ENCODE measurements around the gene KRT7. TPM values are rescaled to one million over a fixed set of nuclear protein-coding genes. Genes with fewer than 3 reads are reported as not detected.

KRT7 gene
- total RNA-seq, 1 experiment from 2014 or later: 0.80 TPM

DNA sequence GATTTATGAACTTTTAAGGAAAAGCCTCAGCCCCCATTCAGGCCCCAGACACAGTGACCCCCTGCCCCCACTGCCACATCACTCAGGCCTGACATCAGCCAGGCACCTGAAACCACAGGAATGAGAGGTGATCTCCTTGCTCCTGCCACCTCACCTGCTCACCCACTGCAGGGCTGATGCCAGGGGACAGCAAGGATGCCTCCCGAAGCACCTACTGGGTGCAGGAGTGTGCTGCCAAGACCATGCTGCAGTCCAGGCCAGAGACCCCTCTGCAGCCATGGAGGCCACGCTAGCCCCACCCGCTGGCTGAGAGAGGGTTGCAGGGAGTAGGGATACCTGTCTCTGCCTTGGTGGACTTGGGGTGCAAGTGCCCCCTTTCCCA is 18.6 kb upstream of the KRT7 start:
- Histone ChIP-seq H3K27me3 (ENCODE audit: control insufficient read depth, insufficient read depth, low read length) (no peaks in the 10 kb centered on the region), H3K36me3 (replicated peaks; ENCODE audit: control insufficient read depth, insufficient read depth, low read length) (no peaks in the 10 kb centered on the region), H3K4me3 (ENCODE audit: insufficient read depth, low read depth, low read length) (no peak overlapping the region)
- no peak for DNase-seq

DNA sequence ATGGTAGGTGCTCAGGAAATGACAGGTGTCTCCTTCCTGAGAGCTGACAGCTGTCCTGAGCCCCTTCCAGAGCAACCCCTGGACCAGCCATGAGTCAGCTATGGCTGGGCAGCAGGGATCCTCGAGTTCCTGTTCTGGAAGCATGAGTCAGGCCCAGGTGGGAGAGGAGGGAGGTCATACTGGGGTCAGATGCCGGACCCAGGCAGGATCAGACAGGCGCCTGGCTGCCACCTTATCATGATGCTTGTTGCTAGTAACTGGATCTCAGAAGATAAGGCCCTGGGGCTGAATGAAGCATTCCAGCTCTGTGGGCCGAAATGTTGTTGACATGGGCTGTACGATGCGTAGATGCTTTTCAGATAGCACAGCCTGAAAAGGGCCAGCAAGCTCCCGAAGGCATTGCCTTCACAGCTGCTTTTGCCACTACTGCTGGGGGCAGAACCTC is 17.4 kb upstream of the KRT7 start:
- H3K27me3 ChIP-seq (ENCODE audit: control insufficient read depth, insufficient read depth, low read length): no peaks in the 10 kb centered on the region
- no peak overlapping the region for H3K4me3 ChIP-seq (ENCODE audit: insufficient read depth, low read depth, low read length)
- no peaks in the 10 kb centered on the region for H3K36me3 ChIP-seq (replicated peaks; ENCODE audit: control insufficient read depth, insufficient read depth, low read length)
- DNase-seq: peak; percentile 36

DNA sequence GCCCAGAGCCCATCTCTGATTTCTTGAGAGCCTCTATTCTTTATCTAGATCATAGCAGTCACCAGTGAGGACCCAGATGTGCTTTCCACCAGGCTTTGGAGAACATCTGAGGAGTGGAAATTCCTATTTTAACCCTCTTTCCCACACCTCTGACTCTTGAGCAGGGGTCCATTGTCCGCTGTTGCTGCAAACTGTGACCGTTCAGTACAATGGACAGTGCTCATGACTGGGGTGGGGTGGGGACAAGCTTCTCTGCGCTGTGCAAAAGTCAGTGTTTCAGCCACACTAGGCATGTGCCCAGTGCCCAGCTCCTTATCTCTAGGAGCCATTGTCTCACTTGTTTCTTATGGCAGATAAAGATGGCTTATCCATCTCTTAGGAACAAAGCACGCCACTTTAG is 16.9 kb upstream of the KRT7 start:
- Histone ChIP-seq H3K27me3 (ENCODE audit: control insufficient read depth, insufficient read depth, low read length) (no peaks in the 10 kb centered on the region), H3K4me3 (ENCODE audit: insufficient read depth, low read depth, low read length) (no peak overlapping the region), H3K36me3 (replicated peaks; ENCODE audit: control insufficient read depth, insufficient read depth, low read length) (no peaks in the 10 kb centered on the region)
- peak; percentile 37 for DNase-seq

DNA sequence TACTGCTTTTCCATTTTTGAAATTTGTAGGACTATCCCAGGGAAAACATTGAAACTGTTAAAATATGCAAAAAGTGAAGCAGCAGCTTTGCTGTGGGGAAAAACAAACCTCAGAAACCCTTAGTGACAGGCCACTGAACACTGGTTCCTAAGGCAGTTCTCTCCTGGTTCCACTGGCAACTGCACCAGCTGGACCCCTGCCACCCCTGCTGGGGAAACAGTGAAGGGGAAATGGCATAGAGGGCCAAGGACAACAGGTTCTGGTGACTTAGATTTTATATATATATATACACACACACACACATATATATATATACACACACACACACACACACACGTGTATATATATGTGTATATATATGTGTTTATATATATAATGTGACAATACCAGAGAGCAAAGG is 16.2 kb upstream of the KRT7 start:
- Histone ChIP-seq H3K36me3 (replicated peaks; ENCODE audit: control insufficient read depth, insufficient read depth, low read length) (no peaks in the 10 kb centered on the region), H3K4me3 (ENCODE audit: insufficient read depth, low read depth, low read length) (no peak overlapping the region), H3K27me3 (ENCODE audit: control insufficient read depth, insufficient read depth, low read length) (no peaks in the 10 kb centered on the region)
- no peak for DNase-seq

DNA sequence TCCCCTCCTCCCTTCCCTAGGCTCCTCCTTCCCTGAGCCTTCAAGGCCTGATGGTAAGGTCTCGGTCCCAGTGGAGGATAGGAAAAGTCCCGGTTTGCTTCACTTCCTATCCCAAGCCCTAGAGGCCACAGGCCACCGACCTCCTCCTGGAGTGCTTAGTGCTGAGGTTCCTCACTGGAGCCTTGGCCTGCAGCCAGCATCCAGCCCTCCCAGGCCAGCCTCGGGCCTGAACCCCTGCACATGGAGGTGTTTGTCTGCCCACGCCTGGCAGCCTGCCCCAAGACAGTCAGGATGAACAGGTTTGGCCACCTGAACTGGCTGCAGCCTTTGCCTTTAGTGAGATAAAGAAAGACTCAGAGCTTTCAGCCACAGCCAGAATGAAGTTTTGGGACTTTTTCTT is 15.8 kb upstream of the KRT7 start:
- H3K4me3 ChIP-seq (ENCODE audit: insufficient read depth, low read depth, low read length): no peak overlapping the region
- DNase-seq: peak; percentile 51
- no peaks in the 10 kb centered on the region for H3K36me3 ChIP-seq (replicated peaks; ENCODE audit: control insufficient read depth, insufficient read depth, low read length)

DNA sequence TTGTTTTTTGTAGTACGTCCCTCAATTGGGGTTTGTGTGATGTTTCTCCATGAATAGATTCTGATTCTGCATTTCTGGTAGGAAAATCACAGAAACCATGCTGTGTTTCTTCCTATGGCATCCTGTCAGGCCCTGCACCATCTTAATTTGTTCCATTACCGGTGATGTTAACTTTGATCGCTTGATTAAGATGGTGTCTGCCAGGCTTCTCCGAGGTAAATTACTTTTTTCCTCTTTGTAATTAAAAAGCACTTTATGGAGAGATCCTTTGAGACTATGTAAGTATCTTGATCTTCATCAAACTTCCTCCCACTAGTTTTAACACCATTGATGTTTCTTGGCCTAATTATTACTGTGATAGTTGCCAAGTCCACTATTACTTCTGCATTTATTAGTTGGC is 15.0 kb upstream of the KRT7 start:
- no peak overlapping the region for H3K4me3 ChIP-seq (ENCODE audit: insufficient read depth, low read depth, low read length)
- no peak for DNase-seq
- no peaks in the 10 kb centered on the region for H3K36me3 ChIP-seq (replicated peaks; ENCODE audit: control insufficient read depth, insufficient read depth, low read length)
- no peaks in the 10 kb centered on the region for H3K27me3 ChIP-seq (ENCODE audit: control insufficient read depth, insufficient read depth, low read length)

More for the DNA sequence above, 15.8 kb upstream of the KRT7 start:
- no peaks in the 10 kb centered on the region for H3K27me3 ChIP-seq (ENCODE audit: control insufficient read depth, insufficient read depth, low read length)

DNA sequence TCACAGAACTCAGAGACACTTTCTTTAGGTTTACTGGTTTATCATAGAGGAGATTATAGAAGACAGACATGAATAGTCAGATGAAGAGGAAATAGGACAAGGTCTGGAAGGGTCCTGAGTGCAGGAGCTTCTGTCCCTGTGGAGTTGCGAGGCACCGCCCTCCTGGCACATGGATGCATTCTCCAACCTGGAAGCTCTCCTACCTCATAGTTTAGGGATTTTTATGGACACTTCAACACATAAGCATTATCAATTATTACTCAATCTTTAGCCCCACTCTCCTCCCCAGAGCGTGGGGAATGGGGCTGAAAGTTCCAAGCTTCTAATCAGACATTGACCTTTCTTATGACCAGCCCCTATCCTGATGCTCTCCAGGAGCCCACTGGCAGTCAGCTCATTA is 12.6 kb upstream of the KRT7 start:
- no peak for DNase-seq
- Histone ChIP-seq H3K27me3 (ENCODE audit: control insufficient read depth, insufficient read depth, low read length) (no peaks in the 10 kb centered on the region), H3K4me3 (ENCODE audit: insufficient read depth, low read depth, low read length) (no peak overlapping the region), H3K36me3 (replicated peaks; ENCODE audit: control insufficient read depth, insufficient read depth, low read length) (no peaks in the 10 kb centered on the region)

DNA sequence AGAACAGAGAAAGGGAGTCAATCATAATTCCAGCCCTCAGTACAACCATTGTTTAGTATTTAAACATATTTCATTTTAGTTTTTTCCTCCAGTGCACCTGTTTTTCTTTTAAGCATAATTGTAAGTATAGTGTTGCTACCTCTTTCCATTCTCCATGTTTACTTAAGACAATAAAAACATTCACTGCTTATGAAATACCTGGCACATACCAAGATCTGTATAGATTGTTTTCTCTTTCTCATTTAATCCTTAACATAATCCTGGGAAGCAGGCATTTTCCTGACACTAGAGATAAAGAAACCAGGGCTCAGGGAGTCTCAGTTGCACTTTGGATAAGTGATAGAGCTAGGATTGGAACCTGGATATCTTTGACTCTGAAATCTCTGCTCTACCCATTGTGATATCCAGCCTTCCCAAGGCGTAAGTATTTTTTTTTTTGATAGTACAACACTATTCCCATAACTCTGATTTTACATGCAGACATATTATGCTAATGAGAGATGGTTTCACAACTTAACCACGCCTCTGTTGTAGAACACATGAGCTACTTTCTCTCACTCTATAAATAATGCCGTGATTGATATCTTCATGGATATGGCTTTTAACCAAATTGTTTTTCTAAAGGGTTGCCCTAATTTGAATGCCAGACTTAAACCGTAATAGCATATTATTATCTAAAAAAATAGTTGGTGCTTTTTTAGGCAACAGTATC is 11.8 kb upstream of the KRT7 start:
- Histone ChIP-seq H3K27me3 (ENCODE audit: control insufficient read depth, insufficient read depth, low read length) (no peaks in the 10 kb centered on the region), H3K36me3 (replicated peaks; ENCODE audit: control insufficient read depth, insufficient read depth, low read length) (no peaks in the 10 kb centered on the region), H3K4me3 (ENCODE audit: insufficient read depth, low read depth, low read length) (no peak overlapping the region)
- no peak for DNase-seq

DNA sequence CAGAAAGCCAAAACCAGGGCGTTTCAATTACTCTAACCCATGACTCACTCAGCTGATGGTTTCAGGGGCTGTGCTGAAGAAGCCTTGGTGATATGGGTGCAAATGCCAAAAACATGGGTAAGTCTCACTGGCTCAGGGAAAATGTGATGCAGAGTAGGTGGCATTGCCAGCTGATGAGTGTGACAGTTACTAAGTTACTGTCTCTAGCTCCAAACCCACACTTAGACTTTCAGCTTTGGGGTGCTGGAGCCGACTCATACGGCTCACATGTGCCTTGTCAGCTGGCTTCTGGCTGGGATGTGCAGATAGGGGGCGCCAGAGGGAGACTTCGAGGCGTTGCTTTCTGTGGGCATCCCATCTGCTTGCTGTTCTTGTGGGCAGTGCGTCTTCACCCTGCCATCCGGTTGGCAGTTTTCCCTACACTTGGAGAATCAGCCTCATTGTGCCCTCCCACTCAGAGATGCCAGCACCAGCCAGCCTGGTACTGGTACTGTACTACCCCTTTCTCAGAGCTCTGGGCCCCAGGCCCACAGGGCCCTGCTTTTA is 11.1 kb upstream of the KRT7 start:
- no peak overlapping the region for H3K4me3 ChIP-seq (ENCODE audit: insufficient read depth, low read depth, low read length)
- H3K36me3 ChIP-seq (replicated peaks; ENCODE audit: control insufficient read depth, insufficient read depth, low read length): no peaks in the 10 kb centered on the region
- DNase-seq: peak; percentile 80
- no peaks in the 10 kb centered on the region for H3K27me3 ChIP-seq (ENCODE audit: control insufficient read depth, insufficient read depth, low read length)

DNA sequence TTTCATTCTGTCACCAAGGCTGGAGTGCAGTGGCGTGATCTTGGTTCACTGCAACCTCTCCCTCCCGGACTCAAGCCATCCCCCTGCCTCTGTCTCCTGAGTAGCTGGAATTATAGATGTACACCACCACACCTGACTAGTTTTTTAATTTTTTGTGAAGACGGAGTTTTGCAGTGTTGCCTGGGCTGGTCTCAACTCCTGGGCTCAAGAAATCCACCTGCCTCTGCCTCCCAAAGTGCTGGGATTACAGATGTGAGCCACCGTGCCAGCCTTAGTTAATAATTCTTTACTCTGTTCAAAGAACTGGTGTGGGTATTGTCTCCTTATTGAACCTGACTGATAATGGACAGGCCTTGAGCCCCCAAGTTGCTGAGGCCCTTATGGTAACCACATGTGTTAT is 10.4 kb upstream of the KRT7 start:
- H3K4me3 ChIP-seq (ENCODE audit: insufficient read depth, low read depth, low read length): no peak overlapping the region
- no peaks in the 10 kb centered on the region for H3K36me3 ChIP-seq (replicated peaks; ENCODE audit: control insufficient read depth, insufficient read depth, low read length)
- DNase-seq: no peak
- no peaks in the 10 kb centered on the region for H3K27me3 ChIP-seq (ENCODE audit: control insufficient read depth, insufficient read depth, low read length)

DNA sequence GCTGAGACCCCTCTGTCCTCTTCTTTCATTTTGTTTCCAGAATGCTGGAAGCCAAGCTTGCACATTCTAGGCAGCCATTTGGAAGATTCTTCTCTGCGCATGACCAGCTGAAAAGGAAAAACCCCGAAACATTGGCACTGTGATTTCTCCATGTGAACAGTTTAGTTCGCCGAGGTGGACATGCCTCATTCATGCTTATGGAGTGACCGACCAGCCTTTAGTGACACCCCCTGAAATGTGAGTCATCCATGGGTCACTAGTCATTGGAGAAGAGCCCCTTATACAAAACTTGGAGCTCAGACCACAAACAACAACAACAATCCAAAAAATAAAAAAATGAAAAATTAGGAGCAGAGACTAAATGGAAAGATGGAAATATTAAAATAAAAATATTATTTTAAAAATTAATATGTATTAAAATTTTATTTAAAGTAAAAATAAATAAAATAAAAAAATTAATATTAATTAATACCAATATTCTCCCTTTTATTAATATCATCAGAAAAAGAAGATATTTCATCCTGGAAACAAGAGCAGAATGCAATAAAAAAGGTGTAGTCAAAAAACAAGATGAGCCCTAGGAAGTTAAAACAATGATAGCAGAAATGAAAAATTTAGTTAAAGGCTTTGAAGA is 9.5 kb upstream of the KRT7 start:
- Histone ChIP-seq H3K27me3 (ENCODE audit: control insufficient read depth, insufficient read depth, low read length) (no peaks in the 10 kb centered on the region), H3K36me3 (replicated peaks; ENCODE audit: control insufficient read depth, insufficient read depth, low read length) (no peaks in the 10 kb centered on the region), H3K4me3 (ENCODE audit: insufficient read depth, low read depth, low read length) (no peak overlapping the region)
- no peak for DNase-seq

DNA sequence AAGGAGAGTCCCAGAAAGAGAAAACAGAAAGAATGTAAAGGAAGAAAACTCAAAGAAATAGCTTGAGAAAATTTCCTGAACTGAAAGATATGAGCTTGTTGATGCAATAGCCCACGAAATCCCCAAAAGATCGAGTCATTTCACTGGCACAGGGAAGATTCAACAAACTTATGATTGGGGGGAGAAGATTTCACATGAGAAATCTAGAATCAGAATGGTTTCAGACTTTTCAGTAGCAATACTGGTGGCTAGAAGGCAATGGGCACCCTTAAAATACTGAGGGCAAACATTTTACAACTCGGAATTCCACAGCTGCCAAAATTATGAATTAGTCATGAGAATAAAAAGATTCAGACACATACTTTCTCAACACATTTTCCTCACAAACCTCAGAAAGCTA is 8.9 kb upstream of the KRT7 start:
- Histone ChIP-seq H3K27me3 (ENCODE audit: control insufficient read depth, insufficient read depth, low read length) (no peaks in the 10 kb centered on the region), H3K4me3 (ENCODE audit: insufficient read depth, low read depth, low read length) (no peak overlapping the region), H3K36me3 (replicated peaks; ENCODE audit: control insufficient read depth, insufficient read depth, low read length) (no peaks in the 10 kb centered on the region)
- no peak for DNase-seq

DNA sequence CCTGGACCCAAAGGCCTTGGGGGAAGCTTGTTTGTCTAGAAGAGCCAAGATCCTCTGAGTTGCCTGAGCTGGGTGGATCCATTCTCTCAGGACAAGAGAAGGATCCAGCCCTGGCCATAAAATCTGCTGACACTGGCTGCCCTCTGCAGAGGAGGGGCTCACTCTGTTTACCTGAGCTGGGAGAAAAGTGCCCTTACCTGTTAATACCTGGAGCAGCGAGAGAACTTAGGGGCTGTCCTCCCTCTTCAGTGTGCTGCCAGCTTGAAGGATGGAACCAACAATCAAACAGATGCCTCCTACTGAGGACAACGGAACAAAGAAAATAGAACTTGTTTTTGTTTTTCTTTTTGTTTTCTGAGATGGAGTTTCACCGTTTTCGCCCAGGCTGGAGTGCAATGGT is 7.3 kb upstream of the KRT7 start:
- no peak for DNase-seq
- no peak overlapping the region for H3K4me3 ChIP-seq (ENCODE audit: insufficient read depth, low read depth, low read length)

DNA sequence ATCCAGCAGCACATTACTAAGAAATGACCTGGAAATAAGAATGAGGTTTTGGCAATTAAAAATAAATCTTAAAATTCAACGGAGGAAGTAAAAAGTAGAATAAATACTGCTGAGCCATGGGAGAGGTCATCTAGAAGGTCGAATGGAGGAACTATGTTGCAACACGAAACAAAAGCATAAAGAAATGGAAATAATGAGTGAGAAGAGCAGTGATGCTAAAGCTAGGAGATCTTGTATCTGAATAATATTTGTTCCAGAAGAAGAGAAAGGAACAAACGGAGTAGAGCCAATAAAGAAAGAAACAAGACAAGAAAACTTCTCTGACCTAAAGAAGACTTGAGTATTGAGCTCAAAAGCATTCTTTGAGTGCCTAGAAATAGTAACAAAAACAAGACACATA is 6.6 kb upstream of the KRT7 start:
- no peak overlapping the region for H3K4me3 ChIP-seq (ENCODE audit: insufficient read depth, low read depth, low read length)
- H3K36me3 ChIP-seq (replicated peaks; ENCODE audit: control insufficient read depth, insufficient read depth, low read length): no peaks in the 10 kb centered on the region
- DNase-seq: no peak
- peaks cover 3% of the 10 kb centered on the region; the same call in 1 of the 2 replicates for H3K27me3 ChIP-seq (ENCODE audit: control insufficient read depth, insufficient read depth, low read length)

More for the DNA sequence above, 7.3 kb upstream of the KRT7 start:
- Histone ChIP-seq H3K27me3 (ENCODE audit: control insufficient read depth, insufficient read depth, low read length) (no peaks in the 10 kb centered on the region), H3K36me3 (replicated peaks; ENCODE audit: control insufficient read depth, insufficient read depth, low read length) (no peaks in the 10 kb centered on the region)

DNA sequence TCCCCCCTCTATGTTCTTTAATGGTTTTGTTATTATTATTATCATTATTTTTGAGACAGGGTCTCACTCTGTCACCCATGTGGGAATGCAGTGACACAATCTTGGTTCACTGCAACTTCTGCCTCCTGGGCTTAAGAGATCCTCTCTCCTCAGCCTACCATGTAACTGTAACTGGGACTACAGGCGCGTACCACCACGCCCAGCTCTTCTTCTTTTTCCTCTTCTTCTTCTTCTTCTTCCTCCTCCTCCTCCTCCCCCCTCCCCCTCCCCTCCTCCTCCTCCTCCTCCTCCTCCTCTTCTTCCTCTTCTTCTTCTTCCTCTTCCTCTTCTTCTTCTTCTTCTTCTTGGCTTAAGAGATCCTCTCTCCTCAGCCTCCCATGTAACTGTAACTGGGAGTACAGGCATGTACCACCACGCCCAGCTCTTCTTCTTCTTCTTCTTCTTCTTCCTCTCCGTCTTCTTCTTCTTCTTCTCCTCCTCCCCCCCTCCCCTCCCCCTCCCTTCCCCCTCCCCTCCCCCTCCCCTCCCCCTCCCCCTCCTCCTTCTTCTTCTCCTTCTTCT is 5.4 kb upstream of the KRT7 start:
- Histone ChIP-seq H3K27me3 (ENCODE audit: control insufficient read depth, insufficient read depth, low read length) (peaks cover 14% of the 10 kb centered on the region), H3K36me3 (replicated peaks; ENCODE audit: control insufficient read depth, insufficient read depth, low read length) (no peaks in the 10 kb centered on the region), H3K4me3 (ENCODE audit: insufficient read depth, low read depth, low read length) (no peak overlapping the region)
- no peak for DNase-seq
